ENCODE measurements around the gene HPS6. TPM values are rescaled to one million over a fixed set of nuclear protein-coding genes. Genes with fewer than 3 reads are reported as not detected.

HPS6 gene
- total RNA-seq, 4 donors from 2014 or later = 12.7 to 21.8 (median 19.4) TPM

DNA sequence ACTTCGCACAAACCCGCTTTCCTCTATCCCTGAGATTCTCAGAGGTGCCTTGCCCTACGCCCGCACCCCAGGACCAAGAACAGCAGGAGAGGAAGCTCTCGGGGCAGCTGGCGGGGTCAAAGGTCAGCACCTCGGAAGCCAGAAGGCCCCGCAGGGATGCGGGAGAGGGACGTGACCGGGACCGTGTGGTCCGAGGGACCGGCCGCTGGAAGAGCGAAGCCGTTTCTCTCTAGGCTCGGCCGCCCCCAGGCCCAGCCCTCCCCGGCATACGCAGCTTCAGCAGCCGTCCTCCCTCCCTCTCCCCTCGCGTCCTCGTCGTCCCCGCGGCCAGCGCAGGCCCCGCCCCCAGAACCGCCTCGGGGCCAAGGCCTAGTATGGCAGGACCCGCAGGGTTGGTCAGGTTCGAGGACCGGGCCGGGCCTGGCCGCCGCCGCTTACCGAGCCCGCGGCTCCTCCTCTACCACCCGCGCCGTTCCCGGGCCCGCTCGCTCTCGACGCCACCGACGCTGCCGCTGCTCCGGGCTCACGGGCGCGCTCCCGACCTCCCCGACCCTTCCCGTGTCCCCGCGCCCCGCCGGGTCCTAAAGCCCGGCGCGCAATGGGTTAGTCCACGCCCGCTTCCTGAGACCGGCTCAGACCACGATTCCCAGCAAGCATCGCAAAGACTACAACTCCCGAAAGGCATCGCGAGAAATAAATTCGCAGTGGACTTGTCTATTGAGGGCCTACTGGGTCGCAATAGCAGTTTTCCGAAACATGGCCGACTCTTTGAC is 9.3 kb upstream of the HPS6 start, which contains the start of gene ARMH3:
Gene ARMH3 (minus strand): TSS at position 527 of the 773 bp plus-strand sequence. CDS start 16,059 bp downstream, outside the sequence.
- no peaks in the 10 kb centered on the region for H3K36me3 ChIP-seq
- intact Hi-C loops (cut with DNase I; ENCODE audit: low total_unique reads) = loop anchor here (1.0 kb wide), 1 partner anchor 9 kb away; the partner anchor contains the start of gene HPS6
- TF ChIP-seq, protein P1, sequence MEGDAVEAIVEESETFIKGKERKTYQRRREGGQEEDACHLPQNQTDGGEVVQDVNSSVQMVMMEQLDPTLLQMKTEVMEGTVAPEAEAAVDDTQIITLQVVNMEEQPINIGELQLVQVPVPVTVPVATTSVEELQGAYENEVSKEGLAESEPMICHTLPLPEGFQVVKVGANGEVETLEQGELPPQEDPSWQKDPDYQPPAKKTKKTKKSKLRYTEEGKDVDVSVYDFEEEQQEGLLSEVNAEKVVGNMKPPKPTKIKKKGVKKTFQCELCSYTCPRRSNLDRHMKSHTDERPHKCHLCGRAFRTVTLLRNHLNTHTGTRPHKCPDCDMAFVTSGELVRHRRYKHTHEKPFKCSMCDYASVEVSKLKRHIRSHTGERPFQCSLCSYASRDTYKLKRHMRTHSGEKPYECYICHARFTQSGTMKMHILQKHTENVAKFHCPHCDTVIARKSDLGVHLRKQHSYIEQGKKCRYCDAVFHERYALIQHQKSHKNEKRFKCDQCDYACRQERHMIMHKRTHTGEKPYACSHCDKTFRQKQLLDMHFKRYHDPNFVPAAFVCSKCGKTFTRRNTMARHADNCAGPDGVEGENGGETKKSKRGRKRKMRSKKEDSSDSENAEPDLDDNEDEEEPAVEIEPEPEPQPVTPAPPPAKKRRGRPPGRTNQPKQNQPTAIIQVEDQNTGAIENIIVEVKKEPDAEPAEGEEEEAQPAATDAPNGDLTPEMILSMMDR (IDR thresholded peaks at IDR 0.05 in 4 of 5, conservative IDR thresholded peaks at IDR 0.05 in 1 of 5) = peak in 1 of 5 experiments; percentile 9
- peak; percentile 80 to 82 for TF ChIP-seq POLR2A (IDR thresholded peaks at IDR 0.05)
- peak within 1 kb of the TSS; percentile 87 to 94 (median 92) for H3K4me3 ChIP-seq
- H3K4me1 ChIP-seq = peaks cover 37 to 38% of the 10 kb centered on the region in 2 donors
- no peaks in the 10 kb centered on the region for H3K9me3 ChIP-seq
- ATAC-seq (peak; percentile 95 to 96), DNase-seq (peak; percentile 91 to 95)
- peak within 1 kb of the TSS; percentile 84 to 98 (median 93) for H3K27ac ChIP-seq
- in situ Hi-C loops (cut with MboI; ENCODE audit: low sequenced_read_pairs in 4 of 4) = no loop called here
- H3K27me3 ChIP-seq = no peaks in the 10 kb centered on the region

DNA sequence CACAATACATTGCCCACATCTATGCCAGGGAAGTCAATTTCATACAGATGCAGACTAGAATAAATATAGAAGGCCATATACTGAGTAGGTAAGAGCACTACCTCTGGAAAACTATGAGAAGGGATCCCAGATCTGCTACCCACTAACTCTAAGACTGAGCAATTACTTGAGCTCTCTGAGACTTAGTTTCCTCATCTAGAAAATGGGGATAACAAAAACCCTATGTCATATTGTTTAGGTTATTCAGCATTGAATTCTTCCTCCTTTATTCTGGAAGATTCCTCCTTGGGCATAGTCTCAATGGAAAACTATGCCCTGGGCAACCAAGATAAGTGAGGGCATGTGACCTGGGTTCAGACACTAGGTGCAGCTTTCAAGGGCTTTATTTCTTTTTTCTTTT is 5.2 kb upstream of the HPS6 start:
- TF ChIP-seq, protein P1 (IDR thresholded peaks at IDR 0.05 in 4 of 5, conservative IDR thresholded peaks at IDR 0.05 in 1 of 5) = no peak
- TF ChIP-seq POLR2A (IDR thresholded peaks at IDR 0.05) = no peak
- Histone ChIP-seq H3K27ac (no peak overlapping the region), H3K4me3 (no peak overlapping the region), H3K27me3 (no peaks in the 10 kb centered on the region), H3K4me1 (peaks cover 4 to 5% of the 10 kb centered on the region in 2 donors), H3K9me3 (no peaks in the 10 kb centered on the region), H3K36me3 (no peaks in the 10 kb centered on the region)
- DNase-seq (no peak), ATAC-seq (no peak)
- intact Hi-C loops (cut with DNase I; ENCODE audit: low total_unique reads) (no loop called here), in situ Hi-C loops (cut with MboI; ENCODE audit: low sequenced_read_pairs in 4 of 4) (no loop called here)

DNA sequence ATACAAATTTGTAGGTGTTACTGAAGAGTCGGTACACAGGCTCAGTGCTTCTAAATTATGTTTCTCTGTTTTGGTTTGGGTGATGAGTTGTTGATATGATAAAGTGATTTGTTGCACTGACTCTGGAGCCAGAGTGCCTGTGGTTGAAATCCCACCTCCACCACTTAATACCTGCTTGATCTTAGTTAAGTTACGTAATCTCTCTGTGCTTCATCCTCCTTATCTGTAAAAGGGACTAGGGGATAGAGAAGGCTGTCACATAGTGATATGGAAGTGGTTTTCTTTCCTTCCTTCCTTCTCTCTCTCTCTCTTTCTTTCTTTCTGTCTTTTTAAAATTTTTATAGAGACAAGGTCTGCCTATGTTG is 664 bp upstream of the HPS6 start:
- no peak for ATAC-seq
- H3K27ac ChIP-seq = peak overlapping the region; percentile 81 to 96 (median 96)
- intact Hi-C loops (cut with DNase I; ENCODE audit: low total_unique reads) = no loop called here
- H3K9me3 ChIP-seq = no peaks in the 10 kb centered on the region
- in situ Hi-C loops (cut with MboI; ENCODE audit: low sequenced_read_pairs in 4 of 4) = no loop called here
- TF ChIP-seq POLR2A (IDR thresholded peaks at IDR 0.05) = no peak
- TF ChIP-seq, protein P1 (IDR thresholded peaks at IDR 0.05 in 4 of 5, conservative IDR thresholded peaks at IDR 0.05 in 1 of 5) = no peak
- H3K4me1 ChIP-seq = peaks cover 31 to 39% of the 10 kb centered on the region in 2 donors
- no peaks in the 10 kb centered on the region for H3K36me3 ChIP-seq
- DNase-seq = no peak
- H3K4me3 ChIP-seq = peak overlapping the region; percentile 66 to 95 (median 85)
- H3K27me3 ChIP-seq = no peaks in the 10 kb centered on the region

DNA sequence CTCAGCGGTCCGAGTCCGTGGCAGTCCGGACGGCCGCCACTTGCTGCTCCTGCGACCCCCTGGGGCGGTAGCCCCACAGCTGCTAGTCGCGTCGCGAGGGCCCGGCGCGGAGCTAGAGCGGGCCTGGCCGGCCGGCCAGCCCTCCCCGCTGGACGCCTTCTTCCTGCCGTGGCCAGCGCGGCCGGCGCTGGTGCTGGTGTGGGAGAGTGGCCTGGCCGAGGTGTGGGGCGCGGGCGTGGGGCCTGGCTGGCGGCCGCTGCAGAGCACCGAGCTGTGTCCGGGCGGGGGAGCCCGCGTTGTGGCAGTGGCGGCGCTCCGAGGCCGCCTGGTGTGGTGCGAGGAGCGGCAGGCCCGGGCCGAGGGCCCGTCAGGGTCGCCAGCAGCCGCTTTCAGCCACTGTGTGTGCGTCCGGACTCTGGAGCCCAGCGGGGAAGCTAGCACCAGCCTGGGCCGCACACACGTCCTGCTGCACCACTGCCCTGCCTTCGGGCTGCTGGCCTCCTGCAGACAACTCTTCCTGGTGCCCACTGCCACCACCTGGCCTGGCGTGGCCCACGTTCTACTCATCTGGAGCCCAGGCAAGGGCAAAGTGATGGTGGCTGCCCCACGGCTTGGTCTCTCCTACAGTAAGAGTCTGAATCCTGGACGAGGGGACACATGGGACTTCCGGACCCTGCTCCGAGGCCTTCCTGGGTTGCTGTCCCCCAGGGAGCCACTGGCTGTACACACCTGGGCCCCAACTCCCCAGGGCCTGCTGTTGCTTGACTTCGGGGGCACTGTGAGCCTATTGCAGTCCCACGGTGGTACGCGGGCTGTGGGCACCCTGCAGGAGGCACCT is 631 bp downstream of the HPS6 start:
- peak; percentile 61 to 63 for ATAC-seq

More for the DNA sequence above, 631 bp downstream of the HPS6 start:
- Histone ChIP-seq H3K36me3 (no peaks in the 10 kb centered on the region), H3K4me1 (peaks cover 31 to 39% of the 10 kb centered on the region in 2 donors), H3K9me3 (no peaks in the 10 kb centered on the region), H3K4me3 (peak overlapping the region; percentile 66 to 95 (median 85)), H3K27me3 (no peaks in the 10 kb centered on the region), H3K27ac (peak overlapping the region; percentile 81 to 96 (median 96))
- in situ Hi-C loops (cut with MboI; ENCODE audit: low sequenced_read_pairs in 4 of 4) = no loop called here
- no peak for TF ChIP-seq POLR2A (IDR thresholded peaks at IDR 0.05)
- TF ChIP-seq, protein P1 (IDR thresholded peaks at IDR 0.05 in 4 of 5, conservative IDR thresholded peaks at IDR 0.05 in 1 of 5) = no peak
- peak in 1 of 2 donors; percentile 38 for DNase-seq
- intact Hi-C loops (cut with DNase I; ENCODE audit: low total_unique reads) = loop anchor here (1.0 to 5.0 kb wide), 4 partner anchors 9 to 247 kb away; partner anchors contain the start of genes ARMH3, OGA and PPRC1
